Measurements from ENCODE around the gene AVEN.

The AVEN gene

DNA sequence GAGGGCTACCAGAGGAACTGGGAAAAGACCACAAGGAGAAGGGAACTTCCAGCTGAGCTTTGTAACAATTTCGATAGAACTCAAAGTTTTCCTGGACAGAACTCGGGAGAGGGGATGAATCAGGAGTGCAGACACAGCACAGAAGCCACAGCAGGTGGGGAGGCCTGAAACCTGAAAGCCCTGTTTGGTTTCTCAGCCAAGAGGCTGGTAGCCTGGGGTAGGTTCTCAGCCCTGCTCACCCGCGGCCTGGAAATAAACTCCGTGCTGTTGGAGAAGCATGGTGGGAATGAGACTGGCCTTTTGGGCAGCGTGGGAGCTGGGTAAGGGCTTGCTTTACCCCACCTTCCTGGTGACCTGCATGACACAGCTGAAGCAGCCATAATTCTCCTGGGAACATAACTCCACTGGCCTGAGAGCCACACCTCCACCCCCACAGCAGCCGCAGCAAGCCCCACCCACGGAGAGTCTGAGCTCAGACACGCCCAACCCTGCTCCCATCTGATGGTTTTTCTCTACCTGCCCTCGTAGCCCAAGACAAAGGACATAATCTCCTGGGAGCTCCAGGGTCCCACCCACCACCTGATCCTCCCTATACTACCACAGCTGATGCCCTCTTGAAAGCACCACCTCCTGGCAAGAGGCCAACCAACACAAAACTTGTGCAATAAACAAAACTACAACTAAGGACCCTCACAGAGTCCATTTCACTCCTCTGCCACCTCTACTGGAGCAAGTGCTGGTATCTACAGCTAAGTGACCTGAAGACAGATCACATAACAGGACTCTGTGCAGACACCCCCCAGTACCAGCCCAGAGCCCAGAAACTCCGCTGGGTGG, 123.2 kb downstream of the AVEN start:
- DNase-seq (ENCODE audit: low spot score) = no peak

DNA sequence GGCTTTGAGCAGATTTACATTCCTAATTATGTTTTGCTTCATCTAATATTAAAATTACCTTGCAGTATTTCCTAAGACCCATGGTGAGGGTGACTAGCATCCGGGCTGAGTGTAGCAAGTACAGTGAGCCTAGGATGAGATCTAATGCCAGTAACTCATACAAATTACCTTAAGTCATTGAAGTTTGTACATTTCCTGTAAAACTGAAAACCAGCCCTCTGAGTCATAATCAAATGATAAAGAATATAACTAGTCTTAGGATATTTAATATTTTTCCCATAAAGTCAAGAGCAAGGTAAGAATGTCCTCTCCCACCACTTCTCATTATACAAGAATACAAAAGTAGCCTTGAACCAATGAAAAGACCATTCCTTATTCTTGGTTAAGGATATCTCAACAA, 125.5 kb downstream of the AVEN start:
- no peak for DNase-seq (ENCODE audit: low spot score)

DNA sequence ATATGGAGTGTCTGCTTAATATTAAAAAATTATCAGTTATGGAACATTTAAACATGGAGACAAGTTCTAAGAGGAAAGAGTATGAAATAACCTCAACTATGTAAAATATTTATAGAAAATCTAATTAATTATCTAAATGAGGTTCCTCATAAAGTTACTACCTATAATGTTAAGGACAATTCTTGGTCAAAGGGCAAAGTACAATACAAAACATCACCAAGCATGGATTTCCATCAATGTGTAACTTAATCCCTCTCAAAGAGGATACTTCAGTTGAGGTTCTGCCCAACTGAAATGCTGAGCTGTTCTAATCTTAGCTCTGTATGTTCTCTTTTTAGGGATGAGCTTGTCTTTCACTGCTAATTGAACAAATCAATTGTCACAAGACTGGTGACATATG, 126.7 kb downstream of the AVEN start:
- DNase-seq (ENCODE audit: low spot score) = no peak

DNA sequence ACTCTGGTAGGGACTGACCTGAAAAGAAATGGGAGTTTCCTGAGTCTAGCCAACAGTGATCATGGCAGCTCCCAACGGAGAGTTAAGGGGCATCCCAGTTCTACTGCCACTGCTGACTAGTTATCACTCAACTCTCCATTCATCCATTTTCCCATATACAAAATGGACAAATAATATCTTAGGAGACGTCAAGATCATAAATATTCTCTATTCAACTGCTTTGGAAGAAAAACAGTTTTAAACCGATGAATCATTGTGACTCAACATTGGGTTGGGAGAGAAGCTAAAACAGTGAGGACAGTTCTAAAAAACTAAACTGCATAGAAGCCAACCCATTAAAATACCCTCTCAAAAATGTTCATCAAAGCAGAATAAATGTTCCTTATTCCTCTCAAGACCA, 128.3 kb downstream of the AVEN start:
- DNase-seq (ENCODE audit: low spot score) = no peak

- no peak for DNase-seq (ENCODE audit: low spot score)
Observed at GRCh38 chr15:33908406-33908805, 130.6 kb downstream of the AVEN start.

GRCh38 chr15:33907326-33907725, 131.7 kb downstream of the AVEN start:
- DNase-seq (ENCODE audit: low spot score) = no peak

DNA sequence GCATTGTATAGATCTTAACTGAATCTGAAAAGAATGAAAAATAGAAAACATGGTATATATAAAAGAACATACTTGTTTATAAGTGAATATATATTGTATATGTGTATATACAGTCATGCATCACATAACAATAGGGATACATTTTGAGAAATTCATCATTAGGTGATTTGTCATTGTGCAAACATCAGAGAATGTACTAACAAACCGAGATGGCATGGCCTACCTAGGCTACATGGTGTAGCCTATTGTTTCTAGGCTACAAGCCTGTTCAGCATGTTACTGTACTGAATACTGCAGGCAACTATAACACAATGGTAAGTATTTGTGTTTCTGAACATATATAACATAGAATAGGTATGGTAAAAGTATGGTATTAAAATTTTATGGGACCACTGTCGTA, 135.3 kb downstream of the AVEN start:
- DNase-seq (ENCODE audit: low spot score) = no peak

- no peak for DNase-seq (ENCODE audit: low spot score)
Observed at GRCh38 chr15:33902043-33902442, 137.0 kb downstream of the AVEN start.

- DNase-seq (ENCODE audit: low spot score) = no peak
Observed at GRCh38 chr15:33894193-33894592, 144.8 kb downstream of the AVEN start.

GRCh38 chr15:33888176-33888575, 150.8 kb downstream of the AVEN start:
- DNase-seq (ENCODE audit: low spot score) = no peak

DNA sequence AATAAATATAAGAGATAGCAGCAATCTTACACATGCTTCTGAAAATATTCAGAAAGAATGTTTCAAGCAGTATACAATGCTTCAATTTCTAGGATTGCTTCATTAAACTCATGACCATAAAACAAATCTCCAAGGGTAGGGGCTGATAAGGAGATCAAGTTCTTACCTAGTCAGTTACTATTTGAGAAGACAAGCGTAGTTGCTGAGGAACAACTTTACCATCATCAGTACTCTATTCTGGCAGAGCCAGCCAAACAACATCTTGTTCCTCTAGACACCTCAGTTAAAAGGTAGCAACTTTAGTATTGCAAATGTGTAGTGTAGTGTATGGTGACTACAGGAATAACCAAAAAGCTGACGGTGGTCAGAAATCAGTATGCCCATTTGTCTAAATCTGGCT, 156.1 kb downstream of the AVEN start:
- DNase-seq (ENCODE audit: low spot score) = no peak

DNA sequence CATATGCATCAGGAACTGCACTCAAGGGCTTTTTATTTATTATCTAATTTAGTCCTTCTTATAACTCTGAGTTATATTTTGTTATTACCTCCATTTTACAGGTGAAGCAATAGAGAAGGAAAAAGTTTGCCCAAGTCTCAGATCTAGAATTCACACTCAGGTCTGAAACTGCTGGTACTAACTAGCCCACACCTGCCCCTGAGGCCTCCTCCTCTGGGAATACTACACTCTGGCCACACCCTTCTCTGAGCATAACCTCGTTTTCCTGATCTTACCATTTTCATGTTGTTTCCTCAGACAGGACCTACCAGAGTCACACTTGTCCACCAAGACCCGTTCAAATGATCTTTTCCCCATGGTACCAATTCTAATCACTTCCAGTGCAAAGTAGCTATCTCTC, 164.8 kb downstream of the AVEN start:
- DNase-seq (ENCODE audit: low spot score) = no peak

DNA sequence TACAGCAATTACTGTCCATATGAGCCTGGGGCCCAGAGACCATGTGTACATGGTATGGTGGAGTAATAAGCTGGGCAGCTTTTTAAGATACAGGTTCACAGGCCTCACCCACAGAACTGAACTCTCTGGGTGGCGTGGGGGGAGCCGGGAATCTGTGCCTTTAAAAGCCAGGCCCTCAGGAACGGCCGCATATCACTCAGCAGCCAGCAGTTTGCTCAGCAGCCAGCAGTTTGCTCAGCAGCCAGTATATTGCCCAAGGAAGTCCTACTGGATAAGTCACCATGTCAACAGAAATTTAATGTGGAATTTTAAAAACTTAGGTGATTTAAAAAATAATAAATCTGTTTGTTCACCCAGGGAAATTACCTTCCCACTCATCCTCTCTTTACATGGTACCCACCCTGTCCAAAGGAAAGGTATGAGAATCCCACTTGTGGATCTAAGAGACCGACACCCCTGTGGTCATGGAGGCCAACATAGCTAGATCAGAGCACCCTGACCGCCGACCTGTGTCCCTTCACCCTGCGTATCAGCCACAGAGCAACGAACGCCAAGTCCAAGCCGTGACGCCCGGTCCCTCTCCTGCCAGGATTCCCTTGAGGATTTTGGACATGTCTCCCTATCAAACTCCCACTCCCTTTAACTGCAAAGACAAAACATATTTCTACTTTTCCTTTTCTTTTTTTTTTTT, 166.4 kb downstream of the AVEN start:
- DNase-seq (ENCODE audit: low spot score) = no peak

- DNase-seq (ENCODE audit: low spot score) = peak; percentile 7
Observed at GRCh38 chr15:33871980-33872379, 167.0 kb downstream of the AVEN start.

GRCh38 chr15:33866101-33866737, 172.8 kb downstream of the AVEN start:
- no peak for DNase-seq (ENCODE audit: low spot score)

GRCh38 chr15:33865416-33865815, 173.6 kb downstream of the AVEN start:
- DNase-seq (ENCODE audit: low spot score) = no peak

DNA sequence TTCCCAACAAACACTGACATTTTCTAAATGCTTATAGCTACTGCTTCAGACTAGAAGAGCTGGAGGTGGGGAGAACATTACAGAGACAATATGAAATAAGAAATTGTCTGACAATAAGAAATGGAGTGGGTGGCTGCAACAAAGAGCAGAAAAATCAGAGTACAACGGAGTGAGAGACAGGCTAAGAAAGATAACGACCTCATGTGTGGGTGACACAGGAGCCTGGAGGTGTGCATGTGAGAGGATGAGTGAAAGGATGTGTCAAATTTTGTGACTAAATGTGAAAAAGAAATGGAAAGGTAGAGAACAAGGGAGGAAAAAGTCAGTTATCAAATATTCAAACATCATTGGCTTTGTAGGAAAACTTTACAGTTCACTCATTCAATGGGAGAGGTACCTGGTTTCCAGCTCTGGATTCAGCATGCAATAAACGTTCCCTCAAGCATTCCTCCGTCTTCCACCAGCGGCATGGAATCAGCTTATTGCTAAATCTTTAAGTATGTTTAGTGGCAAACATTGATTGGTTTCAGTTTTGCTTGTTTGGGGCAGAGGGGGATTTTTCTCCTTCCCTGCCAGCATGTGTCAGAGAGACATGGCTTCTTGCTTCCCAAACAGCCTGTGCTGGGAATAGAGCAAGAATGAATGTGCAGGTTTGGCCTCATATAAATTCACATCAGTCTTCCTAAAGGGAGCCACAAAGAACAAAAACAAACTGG, 174.5 kb downstream of the AVEN start:
- DNase-seq (ENCODE audit: low spot score) = no peak

GRCh38 chr15:33860754-33861153, 178.2 kb downstream of the AVEN start:
- DNase-seq (ENCODE audit: low spot score) = no peak

- DNase-seq (ENCODE audit: low spot score) = no peak
Observed at GRCh38 chr15:33859992-33860545, 178.9 kb downstream of the AVEN start.

DNA sequence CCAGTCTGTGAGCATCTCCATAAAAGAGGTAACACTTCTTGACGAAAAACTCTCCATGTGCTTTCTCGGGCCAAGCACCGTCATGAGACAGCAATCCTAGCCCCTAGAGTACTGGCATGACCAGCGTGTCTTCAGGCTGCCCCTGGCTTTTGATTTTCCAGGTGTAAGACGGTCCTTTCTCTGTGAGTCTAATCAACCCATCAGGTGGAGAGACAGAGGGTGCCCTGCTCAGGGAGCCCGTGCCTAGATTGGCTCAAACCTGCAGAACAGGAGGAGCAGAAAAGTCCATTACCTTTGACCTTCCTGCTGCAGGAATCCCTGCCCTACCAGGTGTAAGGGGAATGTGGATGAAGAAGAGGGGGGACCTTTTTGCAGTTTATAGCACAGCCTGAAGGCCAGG, 180.2 kb downstream of the AVEN start:
- DNase-seq (ENCODE audit: low spot score) = no peak

DNA sequence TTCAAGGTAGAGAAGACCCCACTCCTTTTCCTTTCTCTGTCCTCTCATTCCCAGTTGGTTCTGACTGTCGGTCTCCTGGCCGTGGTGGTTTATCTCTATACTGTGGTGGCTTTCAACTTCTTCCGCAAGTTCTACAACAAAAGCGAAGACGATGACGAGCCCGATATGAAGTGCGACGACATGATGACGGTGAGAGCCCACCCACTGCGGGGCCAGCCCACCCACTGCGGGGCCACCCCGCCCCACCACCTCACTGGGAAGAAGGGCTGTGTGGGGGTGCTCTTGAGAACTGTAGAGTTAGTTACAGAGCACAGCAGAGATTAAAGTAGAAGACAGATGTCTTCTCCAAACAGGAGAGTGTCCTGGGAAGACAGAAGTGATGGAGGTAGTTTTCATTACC, 181.3 kb downstream of the AVEN start:
- no peak for DNase-seq (ENCODE audit: low spot score)

- DNase-seq (ENCODE audit: low spot score) = no peak
Observed at GRCh38 chr15:33852570-33852969, 186.4 kb downstream of the AVEN start.

All from SK-N-DZ (cell line).